Measurements from ENCODE around the gene EFNA5. TPM values are rescaled to one million over a fixed set of nuclear protein-coding genes. Genes with fewer than 3 reads are reported as not detected.

Gene EFNA5
- total RNA-seq, 2 experiments from 2014 or later, result not detected

GRCh38 chr5:107361945-107362344 lies 308.8 kb downstream of the EFNA5 start:
- Mint-ChIP-seq H3K9me3 (no peaks in the 10 kb centered on the region), H3K27ac (no peak overlapping the region), H3K36me3 (ENCODE audit: low read depth) (no peaks in the 10 kb centered on the region), H3K4me1 (ENCODE audit: low read depth) (no peaks in the 10 kb centered on the region), H3K27me3 (no peaks in the 10 kb centered on the region), H3K4me3 (no peak overlapping the region)
- Histone ChIP-seq H3K36me3 (ENCODE audit: insufficient read depth, low read length) (no peaks in the 10 kb centered on the region), H3K4me3 (ENCODE audit: low read length) (no peak overlapping the region), H3K27me3 (ENCODE audit: control insufficient read depth in 1 of 2, insufficient read depth in 2 of 2, low read length in 2 of 2) (no peaks in the 10 kb centered on the region), H3K4me1 (ENCODE audit: insufficient read depth, low read length) (no peaks in the 10 kb centered on the region), H3K9me3 (ENCODE audit: control insufficient read depth in 1 of 2, insufficient read depth in 1 of 2, low read length in 2 of 2) (no peaks in the 10 kb centered on the region), H3K27ac (ENCODE audit: low read depth in 1 of 2, low read length in 2 of 2) (no peak overlapping the region)
- TF ChIP-seq CTCF (IDR thresholded peaks at IDR 0.05), result no peak
- POLR2A ChIA-PET, result no interaction called here
- CTCF ChIA-PET, result no interaction called here
- intact Hi-C loops (cut with DNase I, micrococcal nuclease), result no loop called here
- ATAC-seq (ENCODE audit: poor library complexity) (no peak), DNase-seq (peak in 3 of 14 experiments; percentile 23 to 71 (median 60))

- Mint-ChIP-seq H3K27ac (no peak overlapping the region), H3K4me1 (ENCODE audit: low read depth) (no peaks in the 10 kb centered on the region), H3K4me3 (no peak overlapping the region), H3K27me3 (peaks cover 3% of the 10 kb centered on the region), H3K9me3 (no peaks in the 10 kb centered on the region), H3K36me3 (ENCODE audit: low read depth) (no peaks in the 10 kb centered on the region)
- Histone ChIP-seq H3K27ac (ENCODE audit: low read depth in 1 of 2, low read length in 2 of 2) (no peak overlapping the region), H3K9me3 (ENCODE audit: control insufficient read depth in 1 of 2, insufficient read depth in 1 of 2, low read length in 2 of 2) (no peaks in the 10 kb centered on the region), H3K27me3 (ENCODE audit: control insufficient read depth in 1 of 2, insufficient read depth in 2 of 2, low read length in 2 of 2) (no peaks in the 10 kb centered on the region), H3K4me1 (ENCODE audit: insufficient read depth, low read length) (no peaks in the 10 kb centered on the region), H3K4me3 (ENCODE audit: low read length) (no peak overlapping the region), H3K36me3 (ENCODE audit: insufficient read depth, low read length) (no peaks in the 10 kb centered on the region)
- CTCF ChIA-PET, result no interaction called here
- TF ChIP-seq CTCF (IDR thresholded peaks at IDR 0.05), result no peak
- POLR2A ChIA-PET, result no interaction called here
- no peak for ATAC-seq (ENCODE audit: poor library complexity)
- intact Hi-C loops (cut with DNase I, micrococcal nuclease), result no loop called here
- DNase-seq, result no peak
Measured at GRCh38 chr5:107359916-107360234, 310.9 kb downstream of the EFNA5 start.

- CTCF ChIA-PET, result no interaction called here
- no peak overlapping the region for H3K27ac ChIP-seq (ENCODE audit: low read depth in 1 of 2, low read length in 2 of 2)
- no peaks in the 10 kb centered on the region for H3K4me1 Mint-ChIP-seq (ENCODE audit: low read depth)
- TF ChIP-seq CTCF (IDR thresholded peaks at IDR 0.05), result no peak
- POLR2A ChIA-PET, result no interaction called here
- peaks cover 6% of the 10 kb centered on the region for H3K27me3 Mint-ChIP-seq
- intact Hi-C loops (cut with DNase I, micrococcal nuclease), result no loop called here
- no peak for DNase-seq
- H3K4me3 Mint-ChIP-seq, result no peak overlapping the region
- H3K4me1 ChIP-seq (ENCODE audit: insufficient read depth, low read length), result no peaks in the 10 kb centered on the region
- no peak overlapping the region for H3K27ac Mint-ChIP-seq
- H3K27me3 ChIP-seq (ENCODE audit: control insufficient read depth in 1 of 2, insufficient read depth in 2 of 2, low read length in 2 of 2), result no peaks in the 10 kb centered on the region
- no peaks in the 10 kb centered on the region for H3K36me3 ChIP-seq (ENCODE audit: insufficient read depth, low read length)
- H3K9me3 ChIP-seq (ENCODE audit: control insufficient read depth in 1 of 2, insufficient read depth in 1 of 2, low read length in 2 of 2), result peaks cover 0 to 4% of the 10 kb centered on the region in 2 experiments
- no peak for ATAC-seq (ENCODE audit: poor library complexity)
- no peaks in the 10 kb centered on the region for H3K9me3 Mint-ChIP-seq
- H3K4me3 ChIP-seq (ENCODE audit: low read length), result no peak overlapping the region
- H3K36me3 Mint-ChIP-seq (ENCODE audit: low read depth), result no peaks in the 10 kb centered on the region
Measured at GRCh38 chr5:107359033-107359915, 311.5 kb downstream of the EFNA5 start.

All from CD4-positive, alpha-beta T cell (primary cell).